WERI-Rb-1 (cell line): Measurements from ENCODE around the gene ACAA2.

Experiments
- DNase-seq: peaks from one replicate; pipeline ENCODE4 v3.0.0-alpha.2; 2020
- H3K27ac ChIP-seq: fragments of 250-450 bp; sonication (Bioruptor Pico); 2 replicates; pipeline ENCODE4 v1.5.1; 2020; ENCODE audit warnings: mild to moderate bottlenecking, moderate library complexity
- H3K27me3 ChIP-seq: fragments of 250-450 bp; sonication (Bioruptor Pico); 2 replicates; pipeline ENCODE4 v1.5.1; 2021; ENCODE audit warnings: mild to moderate bottlenecking, low read depth, moderate library complexity; ENCODE audit not compliant: insufficient read depth, severe bottlenecking
- H3K36me3 ChIP-seq: fragments of 250-450 bp; sonication (Bioruptor Pico); 2 replicates; pipeline ENCODE4 v1.5.1; 2020; ENCODE audit warnings: mild to moderate bottlenecking, moderate library complexity
- H3K4me3 ChIP-seq: 2 replicates; pipeline ENCODE4 v1.5.1; 2011; ENCODE audit warnings: low read depth, mild to moderate bottlenecking, control low read depth, low read length
- H3K9me3 ChIP-seq: fragments of 250-450 bp; sonication (Bioruptor Pico); 2 replicates; pipeline ENCODE4 v1.5.1; 2021; ENCODE audit warnings: mild to moderate bottlenecking, moderate library complexity; ENCODE audit not compliant: severe bottlenecking
- TF ChIP-seq, protein P1 (sequence below): IDR thresholded peaks from 2 replicates; pipeline ENCODE4 v1.5.1; 2011; ENCODE audit warnings: low read depth, mild to moderate bottlenecking, control low read depth, inconsistent platforms, low read length

The ACAA2 gene

GRCh38 chr18:49848115-49848514, 34.8 kb upstream of the ACAA2 start:
- TF ChIP-seq, protein P1, sequence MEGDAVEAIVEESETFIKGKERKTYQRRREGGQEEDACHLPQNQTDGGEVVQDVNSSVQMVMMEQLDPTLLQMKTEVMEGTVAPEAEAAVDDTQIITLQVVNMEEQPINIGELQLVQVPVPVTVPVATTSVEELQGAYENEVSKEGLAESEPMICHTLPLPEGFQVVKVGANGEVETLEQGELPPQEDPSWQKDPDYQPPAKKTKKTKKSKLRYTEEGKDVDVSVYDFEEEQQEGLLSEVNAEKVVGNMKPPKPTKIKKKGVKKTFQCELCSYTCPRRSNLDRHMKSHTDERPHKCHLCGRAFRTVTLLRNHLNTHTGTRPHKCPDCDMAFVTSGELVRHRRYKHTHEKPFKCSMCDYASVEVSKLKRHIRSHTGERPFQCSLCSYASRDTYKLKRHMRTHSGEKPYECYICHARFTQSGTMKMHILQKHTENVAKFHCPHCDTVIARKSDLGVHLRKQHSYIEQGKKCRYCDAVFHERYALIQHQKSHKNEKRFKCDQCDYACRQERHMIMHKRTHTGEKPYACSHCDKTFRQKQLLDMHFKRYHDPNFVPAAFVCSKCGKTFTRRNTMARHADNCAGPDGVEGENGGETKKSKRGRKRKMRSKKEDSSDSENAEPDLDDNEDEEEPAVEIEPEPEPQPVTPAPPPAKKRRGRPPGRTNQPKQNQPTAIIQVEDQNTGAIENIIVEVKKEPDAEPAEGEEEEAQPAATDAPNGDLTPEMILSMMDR, result no peak
- Histone ChIP-seq H3K27me3 (no peaks in the 10 kb centered on the region), H3K9me3 (no peaks in the 10 kb centered on the region), H3K27ac (no peak overlapping the region), H3K4me3 (no peak overlapping the region), H3K36me3 (no peaks in the 10 kb centered on the region)
- no peak for DNase-seq

- H3K27me3 ChIP-seq, result no peaks in the 10 kb centered on the region
- DNase-seq, result no peak
- no peaks in the 10 kb centered on the region for H3K36me3 ChIP-seq
- no peak overlapping the region for H3K4me3 ChIP-seq
- H3K27ac ChIP-seq, result no peak overlapping the region
- H3K9me3 ChIP-seq, result no peaks in the 10 kb centered on the region
- TF ChIP-seq, protein P1, result no peak
Observed at GRCh38 chr18:49847524-49847923, 34.2 kb upstream of the ACAA2 start.

DNA sequence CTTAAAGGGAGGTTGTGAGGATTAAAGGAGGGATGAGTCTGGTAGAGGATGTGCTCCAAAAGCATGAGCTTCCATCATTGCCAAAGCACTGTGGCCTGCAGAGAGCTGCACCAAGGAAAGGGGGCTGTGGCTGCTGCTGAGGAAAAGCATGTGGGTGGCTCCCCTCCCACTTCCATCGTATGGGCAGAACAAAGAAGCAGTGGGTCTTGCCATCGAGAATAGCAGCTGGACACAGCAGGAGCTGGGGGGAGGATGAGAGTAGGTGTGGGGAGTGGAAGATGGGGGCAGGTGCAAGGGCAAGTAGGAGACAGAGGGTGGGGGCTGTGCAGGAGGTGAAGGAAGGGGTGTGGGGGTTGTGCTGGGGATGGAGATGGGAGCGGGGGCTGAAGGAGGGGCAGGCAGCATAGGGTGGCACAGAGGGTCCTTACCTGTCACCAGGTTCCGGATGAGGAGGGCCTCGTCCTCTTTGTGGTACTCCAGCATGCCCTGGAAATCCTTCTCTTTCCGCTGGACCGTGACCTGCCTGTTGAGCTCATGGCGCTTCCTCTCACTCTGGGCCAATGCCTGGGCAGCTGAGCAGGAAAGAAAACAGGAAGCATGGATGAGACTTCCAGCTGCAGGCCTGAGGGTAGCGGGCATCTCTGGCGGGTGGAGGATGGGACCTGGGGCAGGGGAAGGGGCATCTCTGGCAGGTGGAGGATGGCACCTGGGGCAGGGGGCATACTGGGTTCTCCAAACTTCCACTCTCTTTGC, 33.6 kb upstream of the ACAA2 start:
- no peak for DNase-seq
- no peaks in the 10 kb centered on the region for H3K36me3 ChIP-seq
- no peaks in the 10 kb centered on the region for H3K9me3 ChIP-seq
- TF ChIP-seq, protein P1, result no peak
- H3K27ac ChIP-seq, result no peak overlapping the region
- no peaks in the 10 kb centered on the region for H3K27me3 ChIP-seq
- H3K4me3 ChIP-seq, result no peak overlapping the region

GRCh38 chr18:49846361-49846662, 33.0 kb upstream of the ACAA2 start:
- Histone ChIP-seq H3K9me3 (no peaks in the 10 kb centered on the region), H3K27me3 (no peaks in the 10 kb centered on the region), H3K36me3 (no peaks in the 10 kb centered on the region), H3K4me3 (no peak overlapping the region), H3K27ac (no peak overlapping the region)
- TF ChIP-seq, protein P1, result no peak
- DNase-seq, result no peak

DNA sequence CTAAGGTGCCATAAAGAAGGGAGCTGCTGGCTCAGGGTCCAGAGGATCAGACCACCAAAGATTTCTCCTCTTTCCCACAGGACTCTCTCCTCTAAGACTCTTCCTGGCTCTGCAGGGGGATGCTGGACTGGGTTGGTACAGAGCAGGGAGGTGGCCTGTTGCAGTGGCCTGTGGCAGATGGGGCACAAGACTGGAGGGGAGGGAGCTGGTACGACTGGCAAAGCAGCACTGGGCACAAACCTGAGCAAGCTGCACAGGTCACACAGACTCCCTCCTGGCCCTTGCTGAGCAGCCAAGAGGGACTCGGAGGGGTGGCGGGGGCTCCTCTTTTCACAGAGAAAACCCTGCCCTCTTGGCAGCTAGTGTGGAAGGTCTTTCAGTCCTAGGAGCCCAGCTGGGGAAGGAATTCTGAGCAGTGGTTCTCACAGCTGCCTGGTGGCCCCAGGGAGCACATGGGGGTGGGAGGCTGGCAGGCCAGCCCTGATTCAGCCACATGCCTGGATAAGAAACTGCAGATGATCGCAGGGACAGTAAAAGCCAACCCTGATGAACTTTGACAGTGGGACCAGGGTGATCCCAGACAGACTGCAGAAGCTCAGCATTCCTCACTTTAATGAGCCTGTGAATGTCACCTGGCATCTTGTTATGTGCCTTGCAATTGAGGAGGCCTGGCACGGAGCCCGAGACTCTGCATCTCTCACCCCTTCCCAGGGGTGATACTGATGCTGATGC, 32.5 kb upstream of the ACAA2 start:
- no peak overlapping the region for H3K4me3 ChIP-seq
- H3K9me3 ChIP-seq, result no peaks in the 10 kb centered on the region
- no peak overlapping the region for H3K27ac ChIP-seq
- no peaks in the 10 kb centered on the region for H3K36me3 ChIP-seq
- TF ChIP-seq, protein P1, result no peak
- DNase-seq, result no peak
- H3K27me3 ChIP-seq, result no peaks in the 10 kb centered on the region

DNA sequence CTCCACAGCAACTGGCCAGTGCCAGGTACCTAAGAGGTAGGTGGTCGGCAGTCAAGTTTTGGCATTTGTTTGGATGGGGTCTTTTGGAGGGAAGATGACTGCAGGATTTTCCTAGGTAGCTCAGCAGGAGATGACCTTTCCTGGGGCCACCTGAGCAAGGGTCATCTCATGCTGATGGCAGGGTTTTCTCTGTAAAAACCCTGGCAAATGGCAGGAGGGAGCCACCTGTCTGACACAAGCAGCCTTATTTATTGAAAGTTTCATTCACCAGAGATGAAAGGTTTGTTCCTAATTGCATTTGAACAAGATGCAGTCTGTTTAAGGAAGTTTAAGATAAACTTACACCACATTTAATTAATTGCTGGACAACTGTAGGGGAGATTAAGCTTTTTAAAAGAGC, 31.6 kb upstream of the ACAA2 start:
- no peaks in the 10 kb centered on the region for H3K36me3 ChIP-seq
- no peak for DNase-seq
- TF ChIP-seq, protein P1, result no peak
- H3K4me3 ChIP-seq, result no peak overlapping the region
- no peaks in the 10 kb centered on the region for H3K27me3 ChIP-seq
- H3K9me3 ChIP-seq, result no peaks in the 10 kb centered on the region
- no peak overlapping the region for H3K27ac ChIP-seq
